Measurements from ENCODE around the gene ZNF503.
A peak's percentile ranks its signal among the peaks of the same experiment; 100 is the strongest.

The ZNF503 gene

GRCh38 chr10:75431180-75432111, 29.9 kb upstream of the ZNF503 start, which contains the start of gene LRMDA:
Gene LRMDA, plus strand, starts transcription at chr10:75431624.
- peak; percentile 46 for DNase-seq (ENCODE audit: low spot score)

- no peak for DNase-seq (ENCODE audit: low spot score)
Measured at GRCh38 chr10:75430000-75430763, 28.6 kb upstream of the ZNF503 start.

- no peak for DNase-seq (ENCODE audit: low spot score)
Measured at GRCh38 chr10:75429159-75429827, 27.7 kb upstream of the ZNF503 start.

- DNase-seq (ENCODE audit: low spot score) = no peak
Measured at GRCh38 chr10:75428434-75429158, 27.0 kb upstream of the ZNF503 start.

- DNase-seq (ENCODE audit: low spot score) = no peak
Measured at GRCh38 chr10:75427951-75428350, 26.4 kb upstream of the ZNF503 start.

GRCh38 chr10:75426880-75427279, 25.3 kb upstream of the ZNF503 start:
- DNase-seq (ENCODE audit: low spot score) = no peak

- no peak for DNase-seq (ENCODE audit: low spot score)
Measured at GRCh38 chr10:75425291-75426079, 23.9 kb upstream of the ZNF503 start.

GRCh38 chr10:75424571-75424970, 23.0 kb upstream of the ZNF503 start:
- DNase-seq (ENCODE audit: low spot score) = no peak

GRCh38 chr10:75422913-75423312, 21.3 kb upstream of the ZNF503 start:
- no peak for DNase-seq (ENCODE audit: low spot score)

GRCh38 chr10:75418712-75419111, 17.1 kb upstream of the ZNF503 start:
- DNase-seq (ENCODE audit: low spot score) = no peak

- DNase-seq (ENCODE audit: low spot score) = no peak
Measured at GRCh38 chr10:75418293-75418692, 16.7 kb upstream of the ZNF503 start.

GRCh38 chr10:75417522-75417927, 16.0 kb upstream of the ZNF503 start:
- no peak for DNase-seq (ENCODE audit: low spot score)

- no peak for DNase-seq (ENCODE audit: low spot score)
Measured at GRCh38 chr10:75414527-75414926, 13.0 kb upstream of the ZNF503 start.

- no peak for DNase-seq (ENCODE audit: low spot score)
Measured at GRCh38 chr10:75410132-75411005, 8.8 kb upstream of the ZNF503 start.

- DNase-seq (ENCODE audit: low spot score) = peak; percentile 68
Measured at GRCh38 chr10:75408911-75409885, 7.6 kb upstream of the ZNF503 start.

- no peak for DNase-seq (ENCODE audit: low spot score)
Measured at GRCh38 chr10:75408509-75408875, 6.9 kb upstream of the ZNF503 start.

GRCh38 chr10:75407713-75408508, 6.3 kb upstream of the ZNF503 start:
- DNase-seq (ENCODE audit: low spot score) = no peak

GRCh38 chr10:75407224-75407712, 5.7 kb upstream of the ZNF503 start:
- DNase-seq (ENCODE audit: low spot score) = no peak
